ENCODE measurements around the gene PID1.

Gene PID1

GRCh38 chr2:229180658-229181057 is 90.4 kb downstream of the PID1 start:
- no peaks in the 10 kb centered on the region for H3K36me3 Mint-ChIP-seq (ENCODE audit: low read depth)
- no peak for DNase-seq (ENCODE audit: low spot score)
- peaks cover 25% of the 10 kb centered on the region for H3K9me3 Mint-ChIP-seq
- no peaks in the 10 kb centered on the region for H3K4me1 Mint-ChIP-seq (ENCODE audit: low read depth)
- H3K27ac Mint-ChIP-seq = no peak overlapping the region
- no peaks in the 10 kb centered on the region for H3K27me3 Mint-ChIP-seq (ENCODE audit: low read depth)
- H3K4me3 Mint-ChIP-seq = no peak overlapping the region

- Mint-ChIP-seq H3K27ac (no peak overlapping the region), H3K9me3 (peaks cover 19% of the 10 kb centered on the region), H3K27me3 (ENCODE audit: low read depth) (no peaks in the 10 kb centered on the region), H3K4me1 (ENCODE audit: low read depth) (no peaks in the 10 kb centered on the region), H3K4me3 (no peak overlapping the region), H3K36me3 (ENCODE audit: low read depth) (no peaks in the 10 kb centered on the region)
- DNase-seq (ENCODE audit: low spot score) = no peak
These were observed 91.5 kb downstream of the PID1 start for GRCh38 chr2:229179628-229180027.

DNA sequence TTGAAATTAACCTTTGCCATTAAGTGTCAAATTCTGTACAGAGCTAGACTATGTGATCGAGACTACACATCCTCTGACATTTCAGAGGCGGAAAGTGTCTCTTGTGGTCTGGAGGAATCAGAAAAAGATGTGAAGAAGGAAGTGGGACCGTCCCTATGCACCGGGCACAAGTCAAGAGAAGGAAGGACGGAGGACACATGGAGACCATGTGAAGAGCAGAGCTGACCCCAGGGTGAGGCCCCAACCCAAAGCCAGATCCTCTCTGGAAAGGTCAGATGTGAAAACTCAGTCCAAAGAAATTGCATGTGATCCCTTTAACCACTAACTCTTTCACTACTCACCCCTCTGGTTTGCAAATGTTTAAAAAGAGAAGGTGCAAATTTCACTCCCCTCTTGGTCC is 92.4 kb downstream of the PID1 start:
- no peak overlapping the region for H3K27ac Mint-ChIP-seq
- no peak for DNase-seq (ENCODE audit: low spot score)
- peaks cover 24% of the 10 kb centered on the region for H3K9me3 Mint-ChIP-seq
- H3K4me3 Mint-ChIP-seq = no peak overlapping the region
- H3K27me3 Mint-ChIP-seq (ENCODE audit: low read depth) = no peaks in the 10 kb centered on the region
- H3K4me1 Mint-ChIP-seq (ENCODE audit: low read depth) = no peaks in the 10 kb centered on the region
- no peaks in the 10 kb centered on the region for H3K36me3 Mint-ChIP-seq (ENCODE audit: low read depth)

GRCh38 chr2:229178117-229178516 is 93.0 kb downstream of the PID1 start:
- no peak for DNase-seq (ENCODE audit: low spot score)
- Mint-ChIP-seq H3K4me1 (ENCODE audit: low read depth) (no peaks in the 10 kb centered on the region), H3K4me3 (no peak overlapping the region), H3K27me3 (ENCODE audit: low read depth) (no peaks in the 10 kb centered on the region), H3K27ac (no peak overlapping the region), H3K9me3 (peaks cover 24% of the 10 kb centered on the region), H3K36me3 (ENCODE audit: low read depth) (no peaks in the 10 kb centered on the region)

GRCh38 chr2:229176136-229176535 is 95.0 kb downstream of the PID1 start:
- H3K9me3 Mint-ChIP-seq = peaks cover 24% of the 10 kb centered on the region
- no peaks in the 10 kb centered on the region for H3K4me1 Mint-ChIP-seq (ENCODE audit: low read depth)
- no peak for DNase-seq (ENCODE audit: low spot score)
- no peaks in the 10 kb centered on the region for H3K27me3 Mint-ChIP-seq (ENCODE audit: low read depth)
- no peak overlapping the region for H3K27ac Mint-ChIP-seq
- no peak overlapping the region for H3K4me3 Mint-ChIP-seq
- H3K36me3 Mint-ChIP-seq (ENCODE audit: low read depth) = no peaks in the 10 kb centered on the region

DNA sequence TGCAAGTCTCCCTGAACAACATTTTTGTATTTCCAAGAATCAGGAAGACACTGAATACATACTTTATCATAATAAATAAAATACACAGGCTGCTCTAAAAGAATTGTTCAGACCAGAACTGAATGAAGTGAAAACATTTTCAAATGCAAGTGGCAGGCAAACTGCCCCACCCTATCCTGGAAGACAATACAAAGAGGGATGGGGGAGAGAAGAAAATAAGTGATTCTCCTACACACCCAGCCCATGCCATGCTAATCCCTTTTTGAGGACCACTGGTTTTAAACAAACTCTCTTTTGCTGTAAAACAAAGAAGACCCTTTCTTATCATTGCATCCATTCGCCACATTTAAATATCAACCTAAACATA is 95.6 kb downstream of the PID1 start:
- no peak overlapping the region for H3K27ac Mint-ChIP-seq
- no peak for DNase-seq (ENCODE audit: low spot score)
- H3K27me3 Mint-ChIP-seq (ENCODE audit: low read depth) = no peaks in the 10 kb centered on the region
- peaks cover 23% of the 10 kb centered on the region for H3K9me3 Mint-ChIP-seq
- no peaks in the 10 kb centered on the region for H3K36me3 Mint-ChIP-seq (ENCODE audit: low read depth)
- H3K4me1 Mint-ChIP-seq (ENCODE audit: low read depth) = no peaks in the 10 kb centered on the region
- H3K4me3 Mint-ChIP-seq = no peak overlapping the region

DNA sequence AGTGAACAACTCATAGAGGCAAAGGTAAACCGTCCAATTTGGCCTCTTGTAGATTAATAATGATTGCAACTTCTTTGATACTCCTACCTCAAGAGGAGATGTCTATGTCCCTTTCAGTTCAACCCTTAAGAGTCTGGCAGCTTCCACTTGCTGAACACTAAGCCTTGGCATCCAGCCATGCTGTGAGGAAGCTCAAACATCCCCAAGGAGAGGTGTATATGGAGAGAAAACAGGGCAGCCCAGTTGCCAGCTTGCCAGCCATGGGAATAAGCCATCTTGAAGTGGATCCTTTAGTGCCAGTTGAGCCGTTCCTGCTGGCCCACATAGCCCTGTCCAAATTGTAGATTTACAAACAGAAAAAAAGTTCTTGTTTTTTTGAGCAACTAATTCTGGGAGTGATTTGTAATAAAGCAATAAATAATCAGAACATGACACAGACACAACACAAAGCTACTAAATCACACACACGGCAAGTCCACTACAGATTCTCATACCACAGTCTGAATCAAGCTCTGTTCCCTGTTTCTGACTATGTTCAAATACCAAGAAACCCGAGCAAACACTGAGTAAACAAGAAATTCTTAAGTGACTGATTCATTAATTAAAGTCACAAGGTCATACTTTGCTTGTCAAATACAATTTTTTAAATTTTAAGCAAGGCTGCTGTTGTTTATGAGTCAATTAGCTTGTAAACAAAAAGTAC is 96.1 kb downstream of the PID1 start:
- DNase-seq (ENCODE audit: low spot score) = no peak

DNA sequence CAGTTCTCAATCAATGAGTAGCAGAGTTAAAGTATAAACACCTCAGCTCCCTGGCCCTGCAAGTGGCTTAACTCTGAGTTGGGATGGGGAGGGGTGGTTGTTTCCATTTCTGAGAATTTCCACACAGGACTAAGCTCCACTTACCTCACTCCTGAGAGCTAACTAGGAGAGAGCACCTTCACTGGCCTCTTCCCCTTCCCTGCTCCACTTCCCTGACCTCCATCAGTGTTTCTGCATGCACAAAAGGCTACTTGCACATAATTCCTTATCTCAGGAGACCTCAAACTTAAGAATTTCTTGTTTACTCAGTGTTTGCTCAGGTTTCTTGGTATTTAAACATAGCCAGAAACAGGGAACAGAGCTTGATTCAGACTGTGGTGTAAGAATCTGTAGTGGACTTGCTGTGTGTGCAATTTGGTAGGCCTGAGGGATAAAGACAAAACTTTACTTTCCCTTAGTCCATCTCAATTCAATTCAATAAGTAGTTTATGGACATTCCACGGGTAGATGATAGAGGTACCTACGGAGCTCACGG is 97.2 kb downstream of the PID1 start:
- peaks cover 23% of the 10 kb centered on the region for H3K9me3 Mint-ChIP-seq
- no peak for DNase-seq (ENCODE audit: low spot score)
- no peaks in the 10 kb centered on the region for H3K27me3 Mint-ChIP-seq (ENCODE audit: low read depth)
- H3K27ac Mint-ChIP-seq = no peak overlapping the region
- H3K4me3 Mint-ChIP-seq = no peak overlapping the region
- no peaks in the 10 kb centered on the region for H3K4me1 Mint-ChIP-seq (ENCODE audit: low read depth)
- H3K36me3 Mint-ChIP-seq (ENCODE audit: low read depth) = no peaks in the 10 kb centered on the region

More for the DNA sequence above, 96.1 kb downstream of the PID1 start:
- Mint-ChIP-seq H3K4me1 (ENCODE audit: low read depth) (no peaks in the 10 kb centered on the region), H3K4me3 (no peak overlapping the region), H3K36me3 (ENCODE audit: low read depth) (no peaks in the 10 kb centered on the region), H3K27me3 (ENCODE audit: low read depth) (no peaks in the 10 kb centered on the region), H3K27ac (no peak overlapping the region), H3K9me3 (peaks cover 23% of the 10 kb centered on the region)

DNA sequence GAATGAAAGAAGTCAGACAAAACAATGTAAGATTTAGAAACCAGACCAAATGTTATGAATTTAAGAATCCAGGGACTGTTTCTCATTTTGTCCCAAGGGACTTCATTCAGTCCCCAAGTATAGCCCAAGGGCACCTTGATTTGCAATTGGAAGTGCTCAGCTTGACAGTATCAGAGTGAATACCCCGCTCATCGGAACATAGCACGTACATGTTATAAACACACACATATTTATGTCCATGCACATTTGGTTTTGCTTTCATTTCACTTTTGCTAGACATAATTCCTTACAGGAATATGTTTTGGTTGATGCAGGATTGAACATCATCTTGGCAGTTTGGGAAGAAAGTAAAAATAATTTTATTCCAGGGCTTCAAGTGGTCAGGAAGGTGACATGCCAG is 100.2 kb downstream of the PID1 start:
- peaks cover 12% of the 10 kb centered on the region for H3K9me3 Mint-ChIP-seq

GRCh38 chr2:229170171-229170570 is 100.9 kb downstream of the PID1 start:
- Mint-ChIP-seq H3K9me3 (peaks cover 8% of the 10 kb centered on the region), H3K4me1 (ENCODE audit: low read depth) (no peaks in the 10 kb centered on the region), H3K4me3 (no peak overlapping the region), H3K27ac (no peak overlapping the region), H3K27me3 (ENCODE audit: low read depth) (no peaks in the 10 kb centered on the region), H3K36me3 (ENCODE audit: low read depth) (no peaks in the 10 kb centered on the region)
- no peak for DNase-seq (ENCODE audit: low spot score)

More for the DNA sequence above, 100.2 kb downstream of the PID1 start:
- no peak overlapping the region for H3K4me3 Mint-ChIP-seq
- no peak overlapping the region for H3K27ac Mint-ChIP-seq
- H3K4me1 Mint-ChIP-seq (ENCODE audit: low read depth) = no peaks in the 10 kb centered on the region
- no peaks in the 10 kb centered on the region for H3K36me3 Mint-ChIP-seq (ENCODE audit: low read depth)
- DNase-seq (ENCODE audit: low spot score) = no peak
- no peaks in the 10 kb centered on the region for H3K27me3 Mint-ChIP-seq (ENCODE audit: low read depth)

DNA sequence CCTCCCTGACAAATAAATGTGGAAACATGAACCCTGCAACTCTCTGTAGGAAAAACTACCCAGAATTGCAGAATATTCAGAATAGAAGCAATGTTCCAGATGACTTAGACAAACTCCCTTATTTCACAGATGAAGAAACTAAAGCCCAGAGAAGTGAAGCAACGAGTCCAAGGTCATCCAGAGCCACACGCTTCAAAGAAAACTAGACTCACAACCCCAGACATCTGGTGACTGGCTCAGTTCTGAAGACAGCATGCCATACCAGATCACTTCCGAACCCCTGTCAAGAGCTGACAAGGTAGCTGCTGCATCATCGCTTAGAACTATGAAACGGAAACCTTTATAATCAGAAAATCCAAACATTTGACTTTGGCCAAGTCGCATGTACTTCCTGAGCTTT is 101.3 kb downstream of the PID1 start:
- H3K4me3 Mint-ChIP-seq = no peak overlapping the region
- H3K27ac Mint-ChIP-seq = no peak overlapping the region
- no peaks in the 10 kb centered on the region for H3K4me1 Mint-ChIP-seq (ENCODE audit: low read depth)
- peaks cover 8% of the 10 kb centered on the region for H3K9me3 Mint-ChIP-seq
- H3K27me3 Mint-ChIP-seq (ENCODE audit: low read depth) = no peaks in the 10 kb centered on the region
- no peaks in the 10 kb centered on the region for H3K36me3 Mint-ChIP-seq (ENCODE audit: low read depth)
- DNase-seq (ENCODE audit: low spot score) = no peak

DNA sequence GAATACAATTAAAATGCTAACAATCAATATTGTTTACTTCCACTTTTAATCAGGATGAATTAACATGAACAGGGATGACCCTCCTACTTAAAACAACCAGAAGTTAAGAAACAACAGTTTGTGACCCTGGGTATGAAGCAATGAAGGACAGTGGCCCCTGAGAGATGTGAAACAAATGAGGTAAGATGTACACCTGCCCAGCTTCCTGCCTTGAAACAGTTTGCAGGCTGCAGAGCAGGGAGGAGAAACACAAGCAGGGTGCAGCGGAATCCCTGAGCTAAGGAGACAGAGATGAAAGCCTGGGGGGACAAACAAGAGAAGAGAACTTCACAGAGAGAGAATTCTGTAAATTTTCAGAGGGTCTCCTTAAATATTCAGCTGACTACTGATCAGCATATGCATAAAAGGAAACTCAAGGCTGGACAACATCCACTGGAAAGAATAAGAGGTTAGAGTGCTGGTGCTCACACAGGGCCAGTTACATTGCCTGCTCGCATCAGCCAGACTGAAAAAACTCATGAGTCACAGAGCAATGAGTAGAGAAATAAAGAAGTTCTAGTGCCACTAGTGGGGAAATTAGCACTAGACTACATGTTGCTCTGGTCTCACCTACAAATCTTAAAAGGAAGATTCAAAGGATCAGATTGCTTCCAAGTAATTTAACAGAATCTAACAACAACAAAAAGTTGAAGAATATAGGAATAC is 106.4 kb downstream of the PID1 start:
- H3K4me1 Mint-ChIP-seq (ENCODE audit: low read depth) = no peaks in the 10 kb centered on the region
- no peaks in the 10 kb centered on the region for H3K27me3 Mint-ChIP-seq (ENCODE audit: low read depth)
- no peaks in the 10 kb centered on the region for H3K9me3 Mint-ChIP-seq
- DNase-seq (ENCODE audit: low spot score) = no peak
- no peak overlapping the region for H3K27ac Mint-ChIP-seq
- no peaks in the 10 kb centered on the region for H3K36me3 Mint-ChIP-seq (ENCODE audit: low read depth)
- no peak overlapping the region for H3K4me3 Mint-ChIP-seq

- DNase-seq (ENCODE audit: low spot score) = no peak
These were observed 107.2 kb downstream of the PID1 start for GRCh38 chr2:229163893-229164292.

DNA sequence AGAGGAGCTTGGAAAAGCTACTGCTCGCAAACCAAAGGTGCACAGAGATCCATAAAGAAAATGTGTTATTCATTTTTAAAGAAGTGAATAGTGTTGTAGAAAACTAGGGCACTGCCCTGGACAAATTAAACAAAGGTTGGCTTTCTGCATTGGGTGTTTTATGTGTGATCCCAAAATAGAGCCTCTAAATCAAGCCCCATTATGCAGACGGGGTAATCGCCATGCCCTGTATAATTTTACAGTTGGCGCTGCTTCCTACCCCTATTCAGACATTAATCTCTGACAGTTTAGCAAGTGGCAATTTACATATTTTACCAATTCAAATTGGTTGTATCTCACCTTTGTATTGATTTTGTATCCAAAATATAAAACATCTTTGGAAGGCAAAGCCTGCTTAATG is 109.1 kb downstream of the PID1 start:
- H3K27me3 Mint-ChIP-seq (ENCODE audit: low read depth) = no peaks in the 10 kb centered on the region
- H3K36me3 Mint-ChIP-seq (ENCODE audit: low read depth) = no peaks in the 10 kb centered on the region
- H3K9me3 Mint-ChIP-seq = no peaks in the 10 kb centered on the region
- H3K27ac Mint-ChIP-seq = no peak overlapping the region
- H3K4me1 Mint-ChIP-seq (ENCODE audit: low read depth) = no peaks in the 10 kb centered on the region
- no peak overlapping the region for H3K4me3 Mint-ChIP-seq
- no peak for DNase-seq (ENCODE audit: low spot score)

More at GRCh38 chr2:229163893-229164292, 107.2 kb downstream of the PID1 start:
- Mint-ChIP-seq H3K36me3 (ENCODE audit: low read depth) (no peaks in the 10 kb centered on the region), H3K27me3 (ENCODE audit: low read depth) (no peaks in the 10 kb centered on the region), H3K27ac (no peak overlapping the region), H3K4me3 (no peak overlapping the region), H3K9me3 (no peaks in the 10 kb centered on the region), H3K4me1 (ENCODE audit: low read depth) (no peaks in the 10 kb centered on the region)
